ENCODE measurements around the gene RAP1GAP. TPM values are rescaled to one million over a fixed set of nuclear protein-coding genes. Genes with fewer than 3 reads are reported as not detected.

The RAP1GAP gene
- total and polyA plus RNA-seq, 3 experiments from 2014 or later: 0.44 to 0.50 TPM; not detected in 1

- POLR2A ChIA-PET: no interaction called here
- H3K36me3 Mint-ChIP-seq: no peaks in the 10 kb centered on the region
- no peak for DNase-seq
- no peaks in the 10 kb centered on the region for H3K4me1 ChIP-seq (ENCODE audit: insufficient read depth, low read length)
- no peak overlapping the region for H3K4me3 ChIP-seq (ENCODE audit: low read length)
- H3K9me3 ChIP-seq (ENCODE audit: low read length): no peaks in the 10 kb centered on the region
- no peaks in the 10 kb centered on the region for H3K27me3 ChIP-seq (ENCODE audit: insufficient read depth, low read length, poor library complexity, severe bottlenecking)
- CTCF ChIA-PET: no interaction called here
- no peaks in the 10 kb centered on the region for H3K9me3 Mint-ChIP-seq
- H3K4me1 Mint-ChIP-seq: peaks cover 0 to 6% (median 2%) of the 10 kb centered on the region in 3 donors
- no peak overlapping the region for H3K27ac ChIP-seq (ENCODE audit: low read depth, low read length)
- H3K27me3 Mint-ChIP-seq: peaks cover 7 to 27% of the 10 kb centered on the region in 2 donors
- H3K36me3 ChIP-seq (ENCODE audit: insufficient read depth, low read length): no peaks in the 10 kb centered on the region
- no peak overlapping the region for H3K27ac Mint-ChIP-seq
- H3K4me3 Mint-ChIP-seq: no peak overlapping the region
Observed at GRCh38 chr1:21626921-21627339, 42.2 kb downstream of the RAP1GAP start.

GRCh38 chr1:21625390-21626190 lies 43.6 kb downstream of the RAP1GAP start:
- POLR2A ChIA-PET: no interaction called here

GRCh38 chr1:21624571-21625389 lies 44.4 kb downstream of the RAP1GAP start:
- DNase-seq: no peak
- H3K27me3 Mint-ChIP-seq: peaks cover 18 to 31% of the 10 kb centered on the region in 2 donors
- Histone ChIP-seq H3K4me1 (ENCODE audit: insufficient read depth, low read length) (no peaks in the 10 kb centered on the region), H3K9me3 (ENCODE audit: low read length) (no peaks in the 10 kb centered on the region), H3K4me3 (ENCODE audit: low read length) (no peak overlapping the region), H3K27ac (ENCODE audit: low read depth, low read length) (no peak overlapping the region), H3K36me3 (ENCODE audit: insufficient read depth, low read length) (no peaks in the 10 kb centered on the region), H3K27me3 (ENCODE audit: insufficient read depth, low read length, poor library complexity, severe bottlenecking) (no peaks in the 10 kb centered on the region)
- H3K36me3 Mint-ChIP-seq: no peaks in the 10 kb centered on the region
- H3K9me3 Mint-ChIP-seq: no peaks in the 10 kb centered on the region
- ChIA-PET CTCF (no interaction called here), POLR2A (no interaction called here)
- H3K4me1 Mint-ChIP-seq: peaks cover 5 to 13% (median 6%) of the 10 kb centered on the region in 3 donors
- H3K4me3 Mint-ChIP-seq: no peak overlapping the region
- H3K27ac Mint-ChIP-seq: no peak overlapping the region

More at GRCh38 chr1:21625390-21626190, 43.6 kb downstream of the RAP1GAP start:
- Mint-ChIP-seq H3K9me3 (no peaks in the 10 kb centered on the region), H3K36me3 (no peaks in the 10 kb centered on the region), H3K27ac (no peak overlapping the region), H3K4me1 (peaks cover 5 to 13% (median 6%) of the 10 kb centered on the region in 3 donors), H3K4me3 (no peak overlapping the region), H3K27me3 (peaks cover 16 to 32% of the 10 kb centered on the region in 2 donors)
- no peak overlapping the region for H3K27ac ChIP-seq (ENCODE audit: low read depth, low read length)
- CTCF ChIA-PET: no interaction called here
- H3K4me3 ChIP-seq (ENCODE audit: low read length): no peak overlapping the region
- no peak for DNase-seq
- no peaks in the 10 kb centered on the region for H3K36me3 ChIP-seq (ENCODE audit: insufficient read depth, low read length)
- no peaks in the 10 kb centered on the region for H3K4me1 ChIP-seq (ENCODE audit: insufficient read depth, low read length)
- H3K9me3 ChIP-seq (ENCODE audit: low read length): no peaks in the 10 kb centered on the region
- no peaks in the 10 kb centered on the region for H3K27me3 ChIP-seq (ENCODE audit: insufficient read depth, low read length, poor library complexity, severe bottlenecking)

- DNase-seq: no peak
- Histone ChIP-seq H3K4me1 (ENCODE audit: insufficient read depth, low read length) (no peaks in the 10 kb centered on the region), H3K9me3 (ENCODE audit: low read length) (no peaks in the 10 kb centered on the region), H3K27ac (ENCODE audit: low read depth, low read length) (no peak overlapping the region), H3K27me3 (ENCODE audit: insufficient read depth, low read length, poor library complexity, severe bottlenecking) (no peaks in the 10 kb centered on the region), H3K36me3 (ENCODE audit: insufficient read depth, low read length) (no peaks in the 10 kb centered on the region), H3K4me3 (ENCODE audit: low read length) (no peak overlapping the region)
- H3K36me3 Mint-ChIP-seq: no peaks in the 10 kb centered on the region
- H3K9me3 Mint-ChIP-seq: no peaks in the 10 kb centered on the region
- ChIA-PET POLR2A (no interaction called here), CTCF (interaction anchor here (0.6 kb wide), 1 partner anchor 13 kb away, joined by 4 read pairs; no protein-coding TSS in a partner anchor)
- H3K27me3 Mint-ChIP-seq: peaks cover 19 to 34% of the 10 kb centered on the region in 2 donors
- H3K4me1 Mint-ChIP-seq: peaks cover 5 to 13% (median 6%) of the 10 kb centered on the region in 3 donors
- H3K27ac Mint-ChIP-seq: peak overlapping the region in 1 of 8 donors; percentile 44
- H3K4me3 Mint-ChIP-seq: no peak overlapping the region
Observed at GRCh38 chr1:21623410-21623961, 45.7 kb downstream of the RAP1GAP start.

GRCh38 chr1:21622466-21623315 lies 46.5 kb downstream of the RAP1GAP start:
- no peak overlapping the region for H3K4me3 ChIP-seq (ENCODE audit: low read length)
- Mint-ChIP-seq H3K4me3 (peak overlapping the region in 6 of 7 donors; percentile 47 to 79 (median 56)), H3K27ac (no peak overlapping the region), H3K9me3 (no peaks in the 10 kb centered on the region), H3K27me3 (peaks cover 19 to 38% of the 10 kb centered on the region in 2 donors), H3K36me3 (no peaks in the 10 kb centered on the region), H3K4me1 (peaks cover 5 to 13% (median 6%) of the 10 kb centered on the region in 3 donors)
- H3K4me1 ChIP-seq (ENCODE audit: insufficient read depth, low read length): no peaks in the 10 kb centered on the region
- CTCF ChIA-PET: no interaction called here
- POLR2A ChIA-PET: no interaction called here
- H3K27me3 ChIP-seq (ENCODE audit: insufficient read depth, low read length, poor library complexity, severe bottlenecking): no peaks in the 10 kb centered on the region
- H3K9me3 ChIP-seq (ENCODE audit: low read length): no peaks in the 10 kb centered on the region
- no peaks in the 10 kb centered on the region for H3K36me3 ChIP-seq (ENCODE audit: insufficient read depth, low read length)
- peak in 2 of 5 donors; percentile 7 to 14 for DNase-seq
- no peak overlapping the region for H3K27ac ChIP-seq (ENCODE audit: low read depth, low read length)

GRCh38 chr1:21621761-21622436 lies 47.3 kb downstream of the RAP1GAP start:
- Histone ChIP-seq H3K9me3 (ENCODE audit: low read length) (no peaks in the 10 kb centered on the region), H3K27me3 (ENCODE audit: insufficient read depth, low read length, poor library complexity, severe bottlenecking) (no peaks in the 10 kb centered on the region), H3K4me1 (ENCODE audit: insufficient read depth, low read length) (no peaks in the 10 kb centered on the region), H3K4me3 (ENCODE audit: low read length) (no peak overlapping the region), H3K36me3 (ENCODE audit: insufficient read depth, low read length) (no peaks in the 10 kb centered on the region), H3K27ac (ENCODE audit: low read depth, low read length) (no peak overlapping the region)
- Mint-ChIP-seq H3K36me3 (no peaks in the 10 kb centered on the region), H3K9me3 (no peaks in the 10 kb centered on the region), H3K4me3 (peak overlapping the region in 6 of 7 donors; percentile 38 to 81 (median 56)), H3K27me3 (peaks cover 19 to 38% of the 10 kb centered on the region in 2 donors), H3K27ac (no peak overlapping the region), H3K4me1 (peaks cover 5 to 13% (median 6%) of the 10 kb centered on the region in 3 donors)
- POLR2A ChIA-PET: no interaction called here
- no peak for DNase-seq
- CTCF ChIA-PET: no interaction called here

GRCh38 chr1:21621051-21621450 lies 48.1 kb downstream of the RAP1GAP start:
- Mint-ChIP-seq H3K4me1 (peaks cover 5 to 13% (median 6%) of the 10 kb centered on the region in 3 donors), H3K4me3 (peak overlapping the region in 2 of 7 donors; percentile 45 to 51), H3K27ac (no peak overlapping the region), H3K9me3 (no peaks in the 10 kb centered on the region), H3K27me3 (peaks cover 19 to 38% of the 10 kb centered on the region in 2 donors), H3K36me3 (no peaks in the 10 kb centered on the region)
- DNase-seq: no peak
- Histone ChIP-seq H3K4me1 (ENCODE audit: insufficient read depth, low read length) (no peaks in the 10 kb centered on the region), H3K9me3 (ENCODE audit: low read length) (no peaks in the 10 kb centered on the region), H3K36me3 (ENCODE audit: insufficient read depth, low read length) (no peaks in the 10 kb centered on the region), H3K27ac (ENCODE audit: low read depth, low read length) (no peak overlapping the region), H3K27me3 (ENCODE audit: insufficient read depth, low read length, poor library complexity, severe bottlenecking) (no peaks in the 10 kb centered on the region), H3K4me3 (ENCODE audit: low read length) (no peak overlapping the region)
- ChIA-PET CTCF (no interaction called here), POLR2A (no interaction called here)

Measured in CD8-positive, alpha-beta memory T cell (primary cell).